CD8-positive, alpha-beta memory T cell (primary cell): ENCODE data around the gene SPSB3. TPM values are rescaled to one million over a fixed set of nuclear protein-coding genes. Genes with fewer than 3 reads are reported as not detected.
"Not testable (repeated sequence)": the region's sequence is repeated elsewhere in the genome, so short reads cannot be mapped to it uniquely, and the experiment has no call there.

ENCODE experiments used
- CTCF ChIA-PET: fragments of 350-600 bp; sonication (Branson Sonifier 250); formaldehyde crosslinking; loops from one replicate; lab custom pipeline; 2021; ENCODE audit warnings: antibody characterized with exemption; lab: Charles Lee
- POLR2A ChIA-PET: fragments of 350-600 bp; sonication (Branson Sonifier 250); formaldehyde crosslinking; loops from one replicate; lab custom pipeline; 2021; ENCODE audit warnings: antibody characterized with exemption; lab: Charles Lee
- DNase-seq, 5 donors: peaks; one replicate each; pipeline versions ENCODE4 v3.0.0 to v3.0.0-alpha.2; 2020 to 2022; ENCODE audit warnings: mixed read lengths in 1 of 5
- H3K27ac ChIP-seq: one replicate; pipeline ENCODE4 v1.7.0; 2013; ENCODE audit warnings: low read depth, mild to moderate bottlenecking, low read length, moderate library complexity
- H3K27me3 ChIP-seq: 2 replicates; pipeline ENCODE4 v1.7.0; 2013; ENCODE audit warnings: low read length, mild to moderate bottlenecking; ENCODE audit not compliant: insufficient read depth, poor library complexity, severe bottlenecking
- H3K36me3 ChIP-seq: 2 replicates; pipeline ENCODE4 v1.7.0; 2013; ENCODE audit warnings: mild to moderate bottlenecking, low read length, moderate library complexity; ENCODE audit not compliant: insufficient read depth
- H3K4me1 ChIP-seq: 2 replicates; pipeline ENCODE4 v1.7.0; 2013; ENCODE audit warnings: mild to moderate bottlenecking, low read length, moderate library complexity; ENCODE audit not compliant: insufficient read depth
- H3K4me3 ChIP-seq: 2 replicates; pipeline ENCODE4 v1.7.0; 2013; ENCODE audit warnings: mild to moderate bottlenecking, low read length
- H3K9me3 ChIP-seq: 2 replicates; pipeline ENCODE4 v1.7.0; 2013; ENCODE audit warnings: mild to moderate bottlenecking, low read length
- H3K27ac Mint-ChIP-seq, 8 donors: one replicate each; pipeline ENCODE4 v1.8.0; 2020 to 2021; ENCODE audit warnings: mixed read lengths in 8 of 8, mild to moderate bottlenecking in 6 of 8, inconsistent platforms in 3 of 8, moderate library complexity in 3 of 8
- H3K27me3 Mint-ChIP-seq, 2 donors: one replicate each; pipeline ENCODE4 v1.8.0; 2020 to 2021; ENCODE audit warnings: mixed read lengths in 2 of 2, mild to moderate bottlenecking in 1 of 2, moderate library complexity in 1 of 2
- H3K36me3 Mint-ChIP-seq, 3 donors: one replicate each; pipeline ENCODE4 v1.8.0; 2020 to 2021; ENCODE audit warnings: mixed read lengths in 3 of 3, inconsistent platforms in 1 of 3, mild to moderate bottlenecking in 1 of 3
- H3K4me1 Mint-ChIP-seq, 3 donors: one replicate each; pipeline ENCODE4 v1.8.0; 2020 to 2021; ENCODE audit warnings: mixed read lengths in 3 of 3, inconsistent platforms in 1 of 3, mild to moderate bottlenecking in 1 of 3
- H3K4me3 Mint-ChIP-seq, 7 donors: one replicate each; pipeline ENCODE4 v1.8.0; 2020 to 2021; ENCODE audit warnings: mixed read lengths in 7 of 7, mild to moderate bottlenecking in 6 of 7, moderate library complexity in 4 of 7, inconsistent platforms in 2 of 7
- H3K9me3 Mint-ChIP-seq, 5 donors: one replicate each; pipeline ENCODE4 v1.8.0; 2020 to 2022; ENCODE audit warnings: mixed read lengths in 5 of 5, mild to moderate bottlenecking in 3 of 5, moderate library complexity in 2 of 5, inconsistent platforms in 1 of 5
- polyA plus RNA-seq: library from polyadenylated mRNA; unstranded; fragments of 300-500 nt; fragmentation: Illumina TruSeq; gene quantifications from one replicate; pipeline ENCODE4 v1.2.3, GENCODE V29; 2021
- total RNA-seq, 2 experiments: library from RNA; stranded (reverse); gene quantifications; one replicate each; pipeline ENCODE4 v1.2.3, GENCODE V29; 2021

SPSB3 gene
- total and polyA plus RNA-seq, 3 experiments from 2014 or later, result 30.6 to 63.9 (median 31.5) TPM

- H3K9me3 ChIP-seq, DNase-seq, H3K4me1 Mint-ChIP-seq, H3K27me3 Mint-ChIP-seq, H3K27ac ChIP-seq, H3K4me3 ChIP-seq, H3K9me3 Mint-ChIP-seq, H3K27ac Mint-ChIP-seq, H3K36me3 ChIP-seq, H3K4me1 ChIP-seq, H3K4me3 Mint-ChIP-seq, H3K27me3 ChIP-seq: not testable (repeated sequence)
- H3K36me3 Mint-ChIP-seq, result peaks cover 0 to 52% (median 6%) of the 10 kb centered on the region in 3 donors
- ChIA-PET CTCF (interaction anchor here (1.5 kb wide), 1 partner anchor 9 kb away, joined by 5 read pairs; no protein-coding TSS in a partner anchor), POLR2A (interaction anchor here (0.5 kb wide), 1 partner anchor 220 kb away, joined by 3 read pairs; no protein-coding TSS in a partner anchor)
These were observed 49.8 kb downstream of the SPSB3 start for GRCh38 chr16:1732551-1732987.

- H3K9me3 ChIP-seq, result no peaks in the 10 kb centered on the region
- CTCF ChIA-PET, result interaction anchor here (1.5 kb wide), 1 partner anchor 8 kb away, joined by 5 read pairs; no protein-coding TSS in a partner anchor
- H3K27ac Mint-ChIP-seq, result peak overlapping the region in 1 of 8 donors; percentile 65
- H3K36me3 ChIP-seq, result peaks cover 7% of the 10 kb centered on the region
- H3K27me3 Mint-ChIP-seq, result no peaks in the 10 kb centered on the region
- H3K4me1 Mint-ChIP-seq, result peaks cover 5 to 7% (median 6%) of the 10 kb centered on the region in 3 donors
- no peaks in the 10 kb centered on the region for H3K4me1 ChIP-seq
- H3K9me3 Mint-ChIP-seq, result no peaks in the 10 kb centered on the region
- H3K27me3 ChIP-seq, result no peaks in the 10 kb centered on the region
- no peak for DNase-seq
- POLR2A ChIA-PET, result interaction anchor here (0.5 kb wide), 1 partner anchor 220 kb away, joined by 3 read pairs; no protein-coding TSS in a partner anchor
- H3K27ac ChIP-seq, result no peak overlapping the region
- no peak overlapping the region for H3K4me3 Mint-ChIP-seq
- H3K36me3 Mint-ChIP-seq, result peaks cover 4 to 57% (median 9%) of the 10 kb centered on the region in 3 donors
- no peak overlapping the region for H3K4me3 ChIP-seq
These were observed 50.3 kb downstream of the SPSB3 start for GRCh38 chr16:1732071-1732470.

- Histone ChIP-seq H3K4me1 (no peaks in the 10 kb centered on the region), H3K27ac (no peak overlapping the region), H3K9me3 (no peaks in the 10 kb centered on the region), H3K4me3 (no peak overlapping the region), H3K27me3 (no peaks in the 10 kb centered on the region), H3K36me3 (peaks cover 7% of the 10 kb centered on the region)
- Mint-ChIP-seq H3K36me3 (peaks cover 7 to 61% (median 12%) of the 10 kb centered on the region in 3 donors), H3K27ac (no peak overlapping the region), H3K27me3 (no peaks in the 10 kb centered on the region), H3K4me1 (peaks cover 9 to 11% (median 9%) of the 10 kb centered on the region in 3 donors), H3K9me3 (no peaks in the 10 kb centered on the region), H3K4me3 (no peak overlapping the region)
- DNase-seq, result no peak
- ChIA-PET POLR2A (no interaction called here), CTCF (interaction anchor here (1.5 kb wide), 1 partner anchor 8 kb away, joined by 5 read pairs; no protein-coding TSS in a partner anchor)
These were observed 50.8 kb downstream of the SPSB3 start for GRCh38 chr16:1731603-1732002.

- Histone ChIP-seq H3K27me3 (no peaks in the 10 kb centered on the region), H3K27ac (no peak overlapping the region), H3K4me3 (no peak overlapping the region), H3K36me3 (peaks cover 10% of the 10 kb centered on the region), H3K4me1 (no peaks in the 10 kb centered on the region), H3K9me3 (no peaks in the 10 kb centered on the region)
- Mint-ChIP-seq H3K4me1 (peaks cover 9 to 11% (median 9%) of the 10 kb centered on the region in 3 donors), H3K9me3 (no peaks in the 10 kb centered on the region), H3K4me3 (no peak overlapping the region), H3K27me3 (no peaks in the 10 kb centered on the region), H3K36me3 (peaks cover 7 to 65% (median 12%) of the 10 kb centered on the region in 3 donors), H3K27ac (no peak overlapping the region)
- DNase-seq, result no peak
- ChIA-PET CTCF (no interaction called here), POLR2A (no interaction called here)
These were observed 51.3 kb downstream of the SPSB3 start for GRCh38 chr16:1731073-1731472.

DNA sequence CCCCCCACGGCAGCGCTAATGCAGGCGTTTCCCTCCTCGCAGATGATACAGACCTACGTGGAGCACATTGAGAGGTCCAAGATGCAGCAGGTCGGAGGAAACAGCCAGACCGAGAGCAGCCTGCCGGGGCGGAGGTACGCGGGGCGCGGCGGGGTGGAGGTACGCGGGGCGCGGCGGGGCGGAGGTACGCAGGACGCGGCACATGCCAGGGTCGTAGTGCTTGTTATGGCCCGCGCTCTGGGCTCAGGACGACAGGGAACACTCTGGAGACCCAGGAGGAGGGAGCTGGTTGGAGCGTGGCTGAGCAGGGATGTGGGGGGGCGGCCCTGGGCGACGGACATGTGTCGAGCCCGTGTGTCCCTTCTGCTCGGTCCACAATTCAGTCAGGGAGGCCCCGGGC, 52.9 kb downstream of the SPSB3 start:
- H3K27ac Mint-ChIP-seq, result no peak overlapping the region
- Histone ChIP-seq H3K36me3 (peaks cover 8% of the 10 kb centered on the region), H3K4me1 (no peaks in the 10 kb centered on the region), H3K9me3 (no peaks in the 10 kb centered on the region), H3K4me3 (no peak overlapping the region), H3K27ac (no peak overlapping the region), H3K27me3 (no peaks in the 10 kb centered on the region)
- CTCF ChIA-PET, result no interaction called here
- H3K4me3 Mint-ChIP-seq, result peak overlapping the region in 1 of 7 donors; percentile 36
- H3K27me3 Mint-ChIP-seq, result no peaks in the 10 kb centered on the region
- H3K9me3 Mint-ChIP-seq, result no peaks in the 10 kb centered on the region
- POLR2A ChIA-PET, result no interaction called here
- peaks cover 7 to 70% (median 10%) of the 10 kb centered on the region in 3 donors for H3K36me3 Mint-ChIP-seq
- H3K4me1 Mint-ChIP-seq, result peaks cover 8 to 9% (median 9%) of the 10 kb centered on the region in 3 donors
- DNase-seq, result no peak

DNA sequence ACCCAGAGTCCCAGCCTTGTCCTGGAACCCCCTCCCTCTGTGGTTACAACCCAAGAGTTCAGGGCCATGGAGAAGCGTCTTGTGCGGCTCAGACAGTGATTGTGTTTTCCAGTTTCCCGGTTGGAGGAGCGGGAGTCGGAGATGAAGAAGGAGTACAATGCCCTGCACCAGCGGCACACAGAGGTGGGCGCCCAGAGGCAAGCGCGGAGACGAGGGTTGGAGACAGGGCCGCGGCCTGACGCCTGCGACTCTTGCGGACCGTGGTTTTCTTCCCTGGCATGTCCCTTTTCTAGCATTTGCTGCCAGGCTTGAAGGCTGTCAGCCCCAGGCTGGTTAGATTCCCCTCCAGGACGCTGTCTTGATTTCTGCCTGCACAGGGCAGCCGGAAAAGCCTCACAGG, 53.3 kb downstream of the SPSB3 start:
- Histone ChIP-seq H3K9me3 (no peaks in the 10 kb centered on the region), H3K27ac (no peak overlapping the region), H3K36me3 (peaks cover 8% of the 10 kb centered on the region), H3K4me1 (no peaks in the 10 kb centered on the region), H3K27me3 (no peaks in the 10 kb centered on the region), H3K4me3 (no peak overlapping the region)
- DNase-seq, result no peak
- H3K36me3 Mint-ChIP-seq, result peaks cover 7 to 70% (median 10%) of the 10 kb centered on the region in 3 donors
- CTCF ChIA-PET, result no interaction called here
- H3K27ac Mint-ChIP-seq, result peak overlapping the region in 1 of 8 donors; percentile 78
- no peaks in the 10 kb centered on the region for H3K27me3 Mint-ChIP-seq
- peaks cover 7 to 9% (median 9%) of the 10 kb centered on the region in 3 donors for H3K4me1 Mint-ChIP-seq
- no peaks in the 10 kb centered on the region for H3K9me3 Mint-ChIP-seq
- POLR2A ChIA-PET, result interaction anchor here (0.6 kb wide), 1 partner anchor 12 kb away, joined by 5 read pairs; no protein-coding TSS in a partner anchor
- no peak overlapping the region for H3K4me3 Mint-ChIP-seq

DNA sequence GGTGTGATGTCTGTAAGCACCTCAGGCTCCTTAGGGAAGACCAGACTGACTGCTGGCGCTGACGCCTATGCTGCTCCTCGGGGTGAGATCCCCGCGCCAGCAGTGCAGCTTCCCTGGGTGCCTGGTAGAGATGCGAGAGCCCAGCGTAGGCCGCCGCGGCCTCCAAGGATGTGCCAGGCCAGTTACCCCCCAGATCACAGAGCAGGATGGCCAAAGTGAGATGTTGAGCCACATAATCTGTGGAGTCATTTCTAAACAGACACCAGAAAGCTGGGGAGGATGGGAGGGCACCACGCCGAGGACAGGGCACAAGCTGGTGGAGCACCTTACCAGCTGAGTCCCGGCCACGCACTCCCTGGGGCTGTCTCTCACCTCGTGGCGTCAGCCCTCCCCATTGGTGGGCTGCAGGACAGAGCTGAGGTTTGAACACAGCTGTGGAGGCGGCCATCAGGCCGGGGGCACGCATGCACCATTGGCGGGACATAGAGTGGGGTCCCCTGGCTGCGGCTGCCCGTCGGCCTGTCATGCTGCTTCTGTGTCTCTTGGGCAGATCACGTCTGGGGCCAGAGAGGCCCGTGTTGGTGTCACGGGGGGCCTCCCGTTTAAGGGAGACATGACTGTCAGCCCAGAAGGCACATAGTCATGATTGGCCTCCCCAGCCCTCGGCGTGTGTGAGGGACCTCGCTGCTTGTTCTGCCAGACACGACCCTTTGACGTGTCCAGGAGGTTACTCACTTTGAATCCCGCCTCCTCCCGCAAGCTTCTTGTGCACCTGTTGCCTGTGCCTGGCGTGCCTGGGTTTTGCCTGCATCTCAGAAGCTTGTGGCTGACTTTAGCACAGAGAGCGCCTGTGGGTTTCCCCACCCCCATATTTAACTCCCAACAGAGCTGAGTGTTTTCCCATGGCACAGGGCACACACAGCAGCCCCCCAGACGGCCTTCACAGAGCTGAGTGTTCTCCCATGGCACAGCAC, 54.4 kb downstream of the SPSB3 start:
- H3K27me3 ChIP-seq, result no peaks in the 10 kb centered on the region
- ChIA-PET POLR2A (interaction anchor here (0.6 kb wide), 1 partner anchor 10 kb away, joined by 5 read pairs; no protein-coding TSS in a partner anchor), CTCF (interaction anchor here (1.0 kb wide), 1 partner anchor 22 kb away, joined by 3 read pairs; the partner anchor contains the start of gene MAPK8IP3)
- peaks cover 7 to 64% (median 10%) of the 10 kb centered on the region in 3 donors for H3K36me3 Mint-ChIP-seq
- H3K9me3 ChIP-seq, result no peaks in the 10 kb centered on the region
- no peak overlapping the region for H3K4me3 Mint-ChIP-seq
- peak overlapping the region in 2 of 8 donors; percentile 27 to 81 for H3K27ac Mint-ChIP-seq
- H3K36me3 ChIP-seq, result peaks cover 8% of the 10 kb centered on the region
- H3K4me1 Mint-ChIP-seq, result peaks cover 15 to 17% (median 15%) of the 10 kb centered on the region in 3 donors
- H3K9me3 Mint-ChIP-seq, result no peaks in the 10 kb centered on the region
- peaks cover 10% of the 10 kb centered on the region for H3K4me1 ChIP-seq
- H3K27me3 Mint-ChIP-seq, result no peaks in the 10 kb centered on the region
- no peak overlapping the region for H3K27ac ChIP-seq
- H3K4me3 ChIP-seq, result no peak overlapping the region
- no peak for DNase-seq
